DOHH2 (cell line): Measurements from ENCODE around the gene C1RL.

Experiments
- H3F3A ChIP-seq: fragments of 200-600 bp; sonication (generic), shearing (Covaris generic); 2 replicates; pipeline ENCODE4 v1.6.0; 2016; ENCODE audit warnings: antibody characterized with exemption, mild to moderate bottlenecking; ENCODE audit not compliant: control insufficient read depth, insufficient read depth
- H3K27ac ChIP-seq: fragments of 200-600 bp; sonication (generic); 2 replicates; pipeline ENCODE4 v1.5.1; 2014; ENCODE audit warnings: low read depth, mild to moderate bottlenecking, low read length, moderate library complexity
- H3K27me3 ChIP-seq: fragments of 200-600 bp; sonication (generic); 2 replicates; pipeline ENCODE4 v1.6.1; 2014; ENCODE audit warnings: mild to moderate bottlenecking, low read length, mixed read lengths; ENCODE audit not compliant: control insufficient read depth
- H3K36me3 ChIP-seq: fragments of 200-600 bp; sonication (generic); 2 replicates; pipeline ENCODE4 v1.6.1; 2014; ENCODE audit warnings: mild to moderate bottlenecking, low read length, moderate library complexity, mixed read lengths; ENCODE audit not compliant: control insufficient read depth
- H3K4me1 ChIP-seq: fragments of 200-600 bp; sonication (generic); 2 replicates; pipeline ENCODE4 v1.6.1; 2014; ENCODE audit warnings: mild to moderate bottlenecking, low read length, mixed read lengths; ENCODE audit not compliant: control insufficient read depth
- H3K4me2 ChIP-seq: fragments of 200-600 bp; sonication (generic); 2 replicates; pipeline ENCODE4 v1.6.0; 2014; ENCODE audit warnings: mild to moderate bottlenecking, low read length, moderate library complexity
- H3K4me3 ChIP-seq: fragments of 200-600 bp; sonication (generic); 2 replicates; pipeline ENCODE4 v1.5.1; 2014; ENCODE audit warnings: mild to moderate bottlenecking, low read length, mixed read lengths
- H3K79me2 ChIP-seq: fragments of 200-600 bp; sonication (generic); 2 replicates; pipeline ENCODE4 v1.6.1; 2014; ENCODE audit warnings: mild to moderate bottlenecking, low read length, mixed read lengths; ENCODE audit not compliant: control insufficient read depth
- H3K9me2 ChIP-seq: fragments of 200-600 bp; sonication (generic); replicated peaks from 2 replicates; pipeline ENCODE4 v1.6.1; 2014; ENCODE audit warnings: mild to moderate bottlenecking, low read length, mixed read lengths; ENCODE audit not compliant: control insufficient read depth
- H3K9me3 ChIP-seq: fragments of 200-600 bp; sonication (generic); 2 replicates; pipeline ENCODE4 v1.6.1; 2014; ENCODE audit warnings: antibody characterized with exemption, low read length, mixed read lengths; ENCODE audit not compliant: control insufficient read depth, insufficient read depth
- H4K20me1 ChIP-seq: fragments of 200-600 bp; sonication (generic); 2 replicates; pipeline ENCODE4 v1.6.0; 2014; ENCODE audit warnings: low read depth, mild to moderate bottlenecking, antibody characterized with exemption, low read length, moderate library complexity; ENCODE audit not compliant: control insufficient read depth, insufficient read depth
- CTCF ChIP-seq: fragments of 200-600 bp; sonication (generic); IDR thresholded peaks from one replicate; pipeline ENCODE4 v1.5.1; 2014; ENCODE audit warnings: antibody characterized with exemption, mild to moderate bottlenecking, low read depth, low read length; ENCODE audit not compliant: poor library complexity, severe bottlenecking
- EZH2phosphoT487 ChIP-seq: fragments of 200-600 bp; sonication (generic); IDR thresholded peaks from 2 replicates; pipeline ENCODE4 v1.6.1; 2017; ENCODE audit warnings: borderline replicate concordance, mild to moderate bottlenecking, antibody characterized with exemption, low read length, moderate library complexity, mixed read lengths

Gene C1RL

GRCh38 chr12:7067096-7067495, 41.9 kb downstream of the C1RL start:
- Histone ChIP-seq H4K20me1 (no peaks in the 10 kb centered on the region), H3K4me1 (no peaks in the 10 kb centered on the region), H3K9me2 (no peaks in the 10 kb centered on the region), H3K4me3 (no peak overlapping the region), H3K9me3 (no peaks in the 10 kb centered on the region), H3K4me2 (no peak overlapping the region), H3K27ac (no peak overlapping the region), H3F3A (no peaks in the 10 kb centered on the region), H3K79me2 (no peaks in the 10 kb centered on the region), H3K36me3 (no peaks in the 10 kb centered on the region), H3K27me3 (peaks cover 46% of the 10 kb centered on the region)
- no peak for TF ChIP-seq EZH2phosphoT487
- TF ChIP-seq CTCF = no peak

- Histone ChIP-seq H3K4me2 (no peak overlapping the region), H3K9me2 (no peaks in the 10 kb centered on the region), H3K27me3 (peaks cover 44% of the 10 kb centered on the region), H3K36me3 (no peaks in the 10 kb centered on the region), H3K9me3 (no peaks in the 10 kb centered on the region), H4K20me1 (no peaks in the 10 kb centered on the region), H3F3A (no peaks in the 10 kb centered on the region), H3K4me1 (no peaks in the 10 kb centered on the region), H3K4me3 (no peak overlapping the region), H3K27ac (no peak overlapping the region), H3K79me2 (no peaks in the 10 kb centered on the region)
- no peak for TF ChIP-seq CTCF
- TF ChIP-seq EZH2phosphoT487 = no peak
Observed at GRCh38 chr12:7066596-7066995, 42.4 kb downstream of the C1RL start.

GRCh38 chr12:7065073-7065623, 43.9 kb downstream of the C1RL start:
- Histone ChIP-seq H3K27ac (no peak overlapping the region), H3K4me2 (no peak overlapping the region), H3K4me1 (no peaks in the 10 kb centered on the region), H3K79me2 (no peaks in the 10 kb centered on the region), H3K27me3 (peaks cover 44% of the 10 kb centered on the region), H3F3A (no peaks in the 10 kb centered on the region), H4K20me1 (no peaks in the 10 kb centered on the region), H3K9me3 (no peaks in the 10 kb centered on the region), H3K4me3 (no peak overlapping the region), H3K9me2 (no peaks in the 10 kb centered on the region), H3K36me3 (no peaks in the 10 kb centered on the region)
- TF ChIP-seq EZH2phosphoT487 = no peak
- TF ChIP-seq CTCF = no peak

- Histone ChIP-seq H3K4me2 (no peak overlapping the region), H3K9me2 (no peaks in the 10 kb centered on the region), H3K4me3 (no peak overlapping the region), H3K79me2 (no peaks in the 10 kb centered on the region), H3K36me3 (no peaks in the 10 kb centered on the region), H4K20me1 (no peaks in the 10 kb centered on the region), H3K9me3 (no peaks in the 10 kb centered on the region), H3K27me3 (peaks cover 47% of the 10 kb centered on the region), H3F3A (no peaks in the 10 kb centered on the region), H3K4me1 (no peaks in the 10 kb centered on the region), H3K27ac (no peak overlapping the region)
- TF ChIP-seq EZH2phosphoT487 (no peak), CTCF (no peak)
Observed at GRCh38 chr12:7064516-7064915, 44.5 kb downstream of the C1RL start.
